Ecto neural progenitor cell (in vitro differentiated cells): ENCODE data around the gene PRKCZ.

Experiments
- DNase-seq: peaks from one replicate; pipeline ENCODE4 v3.0.0-alpha.2; 2018; ENCODE audit warnings: low spot score

Gene PRKCZ

DNA sequence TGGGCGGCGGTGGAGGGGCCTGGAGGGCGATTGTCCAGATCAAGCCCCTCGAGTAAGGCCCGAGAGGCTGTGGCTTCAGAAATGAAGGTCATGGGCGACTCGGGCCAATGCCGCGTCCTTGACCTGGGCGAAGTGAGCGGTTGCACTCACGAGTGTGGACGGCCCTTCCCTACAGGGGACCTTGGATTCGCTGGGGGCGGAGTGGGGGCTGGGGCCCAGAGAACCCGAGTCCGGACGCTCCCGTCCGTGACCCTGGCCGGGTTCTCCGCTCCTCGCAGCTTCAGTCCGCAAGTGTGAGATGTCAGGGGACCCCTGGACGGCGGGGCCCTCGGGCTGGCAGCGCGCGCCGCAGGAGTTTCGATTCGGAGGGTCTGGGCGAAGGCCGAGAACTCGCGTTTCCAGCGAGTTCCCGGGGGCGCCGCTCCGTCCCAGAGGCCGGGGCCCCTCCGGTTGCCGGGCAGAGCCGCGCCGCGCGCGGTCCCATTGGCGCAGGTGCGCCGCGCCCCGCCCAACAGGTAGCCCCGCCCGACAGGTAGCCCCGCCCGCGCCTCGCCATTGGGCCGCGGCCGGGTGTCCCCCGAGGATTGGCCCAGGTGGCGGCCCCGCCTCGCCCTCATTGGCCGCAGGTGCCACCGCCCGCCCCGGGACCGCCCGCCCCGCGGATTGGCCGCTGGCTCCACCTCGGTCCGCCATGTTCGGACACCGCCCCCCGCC, at the start of gene PRKCZ:
Gene PRKCZ (plus strand): TSS at position 694 of the 714 bp plus-strand sequence. CDS start 220 bp downstream, outside the sequence.
- peak; percentile 95 for DNase-seq

GRCh38 chr1:2000432-2000831, 49.8 kb upstream of the PRKCZ start:
- DNase-seq = no peak

GRCh38 chr1:2000850-2001249, 49.4 kb upstream of the PRKCZ start:
- DNase-seq = no peak

GRCh38 chr1:2001773-2002411, 48.3 kb upstream of the PRKCZ start:
- DNase-seq = no peak

GRCh38 chr1:2003541-2004131, 46.6 kb upstream of the PRKCZ start, which contains the start of gene CFAP74:
CFAP74 (minus strand) TSS chr1:2003786; CDS start chr1:1990956, 12,830 bp downstream.
- DNase-seq = peak; percentile 95

GRCh38 chr1:2004856-2005255, 45.4 kb upstream of the PRKCZ start:
- DNase-seq = no peak

GRCh38 chr1:2009101-2010053, 40.8 kb upstream of the PRKCZ start:
- DNase-seq = no peak

- DNase-seq = no peak
These were observed 36.0 kb upstream of the PRKCZ start for GRCh38 chr1:2014181-2014580.

GRCh38 chr1:2014741-2015735, 35.2 kb upstream of the PRKCZ start:
- DNase-seq = no peak

DNA sequence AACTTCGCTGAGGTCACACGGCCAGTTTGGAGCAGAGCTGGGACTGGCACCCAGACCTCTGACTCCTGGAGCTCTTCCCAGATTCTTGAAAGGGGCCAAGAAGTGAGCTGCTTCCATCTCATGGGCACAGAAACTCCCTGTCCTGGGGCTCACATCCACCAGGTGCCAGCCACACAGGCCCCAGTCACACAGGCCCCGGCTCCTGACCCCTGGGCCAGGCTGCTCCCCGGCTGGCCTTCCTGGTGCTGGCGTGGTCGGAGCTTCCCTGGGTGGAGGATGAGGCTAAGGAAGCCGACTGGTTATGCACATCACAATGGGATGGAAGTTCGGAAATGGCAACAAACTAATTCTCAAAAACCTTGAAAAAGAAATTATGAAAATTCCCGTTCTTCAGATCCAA, 34.1 kb upstream of the PRKCZ start:
- DNase-seq = no peak

DNA sequence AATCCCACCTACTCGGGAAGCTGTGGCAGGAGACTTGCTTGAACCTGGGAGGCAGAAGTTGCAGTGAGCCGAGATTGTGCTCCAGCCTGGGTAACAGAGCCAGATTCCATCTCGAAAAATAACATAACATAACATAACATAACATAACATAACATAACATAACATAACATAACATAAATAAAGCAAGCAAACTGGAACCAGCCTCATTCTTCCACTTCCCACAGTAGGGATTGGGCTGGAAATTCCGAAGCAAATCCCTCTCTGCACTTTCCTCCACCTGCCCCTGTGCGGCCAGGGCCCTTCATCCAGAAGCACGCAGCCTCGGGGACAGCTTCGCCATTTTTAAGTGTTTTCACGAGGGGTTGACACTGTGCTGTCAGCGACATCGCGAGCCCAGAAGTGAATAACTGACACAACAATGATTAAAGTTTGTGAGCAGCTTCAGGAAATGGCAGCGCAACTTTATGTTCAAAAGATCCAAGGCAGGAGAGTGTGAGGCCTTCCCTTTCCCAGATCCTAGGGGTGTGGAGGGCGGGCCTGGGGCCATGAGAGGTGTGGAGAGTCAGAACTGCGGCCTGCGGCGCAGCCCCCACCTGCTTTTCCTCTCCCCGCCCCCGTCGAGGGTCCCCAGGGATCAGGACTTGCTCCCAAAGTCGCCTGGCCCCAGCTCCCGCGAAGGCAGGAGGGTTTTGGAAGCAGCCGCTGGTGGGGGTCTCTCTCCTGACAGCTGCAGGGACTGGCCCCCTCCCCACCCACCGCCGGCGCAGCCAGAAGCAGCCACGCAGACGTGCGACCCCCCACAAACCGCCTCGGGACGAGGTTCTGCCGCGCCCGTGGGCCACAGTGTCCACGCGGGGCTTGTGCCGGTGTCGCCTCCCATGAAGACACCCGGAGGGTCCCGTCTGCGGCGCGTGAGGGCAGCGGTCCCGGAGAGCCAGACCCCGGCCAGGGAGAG, 31.7 kb upstream of the PRKCZ start:
- DNase-seq = no peak

GRCh38 chr1:2019172-2019543, 31.1 kb upstream of the PRKCZ start, which contains the start of gene GABRD:
GABRD (plus strand) TSS chr1:2019345; CDS start chr1:2019424, 79 bp downstream.
- no peak for DNase-seq

DNA sequence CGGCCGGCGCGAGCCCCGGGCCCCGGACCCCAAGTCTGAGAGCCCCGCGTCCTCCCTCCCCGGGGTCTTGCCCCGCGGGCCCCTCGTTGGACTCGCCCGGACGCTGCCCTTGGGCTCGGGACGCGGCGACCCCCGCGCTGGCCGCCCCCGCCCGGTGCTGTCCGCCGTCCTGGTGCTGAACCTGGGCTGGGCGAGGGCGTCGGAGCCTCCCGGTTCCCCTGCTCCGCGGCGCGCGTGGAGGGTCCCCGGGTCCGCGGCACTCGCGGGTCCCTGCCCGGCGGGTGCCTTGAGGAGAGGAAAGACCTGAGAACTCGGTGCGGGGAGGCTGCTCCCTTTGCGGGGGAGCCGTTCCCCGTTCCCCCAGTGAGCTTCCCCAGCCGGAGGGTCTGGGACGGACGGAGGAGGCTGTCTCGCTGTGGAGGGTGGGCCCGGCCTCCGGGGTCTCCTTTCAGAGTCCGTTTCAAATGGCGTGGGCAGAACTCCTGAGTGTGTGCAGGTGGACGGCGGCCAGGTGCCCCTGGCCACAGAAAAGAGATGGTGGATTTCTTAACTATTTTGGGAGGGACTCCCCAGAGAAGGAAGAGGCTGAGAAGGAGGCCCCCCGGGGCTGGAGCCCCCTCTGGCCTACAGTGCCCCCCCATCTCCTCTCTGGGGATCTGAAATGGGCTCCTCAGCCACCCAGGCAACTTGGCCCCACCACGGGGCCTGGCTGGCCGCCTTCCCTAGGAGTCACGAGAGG, 30.5 kb upstream of the PRKCZ start:
- peak; percentile 79 for DNase-seq

DNA sequence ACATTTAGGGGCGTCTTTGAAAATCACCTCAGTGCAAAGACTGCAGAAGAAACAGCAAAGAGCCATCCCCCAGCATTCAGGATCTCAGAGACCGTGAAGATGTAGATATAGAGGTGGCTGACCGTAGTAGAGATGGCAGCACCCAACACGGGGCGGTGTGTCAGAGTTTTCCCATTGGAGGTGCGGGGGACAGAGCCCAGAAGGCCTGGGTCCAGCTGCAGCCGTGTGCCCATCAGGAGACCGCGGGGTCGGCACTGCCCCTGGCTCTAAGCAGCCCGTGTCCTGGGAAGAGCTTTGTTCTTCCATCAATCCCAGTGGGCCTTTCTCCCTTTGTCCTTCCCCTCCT, 29.9 kb upstream of the PRKCZ start:
- no peak for DNase-seq

DNA sequence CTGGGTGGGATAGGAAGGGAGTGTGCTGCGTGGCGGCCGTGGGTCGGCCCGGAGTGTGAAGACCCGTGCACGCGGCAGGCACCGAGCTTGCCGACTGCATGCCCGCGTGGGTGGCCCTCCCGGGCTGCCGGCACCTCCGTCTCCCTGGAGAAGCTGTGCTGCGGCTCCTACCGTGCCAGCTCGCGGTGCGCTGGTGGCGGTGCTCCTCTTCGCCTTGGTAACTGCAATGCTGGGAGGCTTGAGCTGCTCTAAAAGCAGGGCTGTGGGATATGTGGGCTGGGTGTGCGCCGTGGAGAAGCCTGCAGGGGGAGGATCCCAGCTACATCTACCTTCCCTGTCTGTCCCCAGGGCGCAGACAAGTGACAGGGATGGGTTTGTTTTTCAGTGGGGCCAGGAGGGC, 28.7 kb upstream of the PRKCZ start:
- no peak for DNase-seq

DNA sequence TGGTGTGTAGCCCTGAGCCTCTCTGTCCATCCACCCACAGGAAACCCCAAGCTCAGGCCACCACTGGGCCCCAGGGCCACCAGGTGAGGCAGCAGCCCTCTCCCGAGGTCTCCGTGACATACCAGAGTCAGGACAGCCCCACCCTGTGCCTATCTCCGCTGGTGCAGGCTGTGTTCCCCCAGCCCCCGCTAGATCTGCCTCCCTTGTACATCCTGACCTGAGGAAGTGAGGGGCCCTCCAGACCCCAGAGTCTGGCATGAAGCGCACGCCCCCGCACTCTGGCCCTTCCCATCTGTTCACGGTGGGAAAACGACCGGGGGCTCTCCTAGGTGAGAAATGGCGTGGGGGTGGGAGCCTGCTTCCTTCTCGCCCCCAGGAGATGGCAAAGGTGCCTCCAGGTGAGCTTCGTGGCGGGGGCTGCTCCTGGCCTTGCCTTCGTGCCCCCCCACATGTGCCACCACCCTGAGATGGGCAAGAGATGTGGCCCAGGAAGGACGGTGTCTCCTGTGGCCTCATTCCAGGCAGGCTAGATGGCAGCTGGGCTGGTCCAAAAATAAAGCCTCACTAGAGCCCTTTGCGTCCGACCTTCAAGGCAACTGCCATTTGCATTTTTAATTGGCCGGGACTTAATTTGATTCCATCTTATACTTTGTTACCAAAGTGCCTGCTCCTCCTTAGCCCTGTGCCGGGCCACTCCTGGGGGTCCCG, 28.0 kb upstream of the PRKCZ start:
- no peak for DNase-seq

DNA sequence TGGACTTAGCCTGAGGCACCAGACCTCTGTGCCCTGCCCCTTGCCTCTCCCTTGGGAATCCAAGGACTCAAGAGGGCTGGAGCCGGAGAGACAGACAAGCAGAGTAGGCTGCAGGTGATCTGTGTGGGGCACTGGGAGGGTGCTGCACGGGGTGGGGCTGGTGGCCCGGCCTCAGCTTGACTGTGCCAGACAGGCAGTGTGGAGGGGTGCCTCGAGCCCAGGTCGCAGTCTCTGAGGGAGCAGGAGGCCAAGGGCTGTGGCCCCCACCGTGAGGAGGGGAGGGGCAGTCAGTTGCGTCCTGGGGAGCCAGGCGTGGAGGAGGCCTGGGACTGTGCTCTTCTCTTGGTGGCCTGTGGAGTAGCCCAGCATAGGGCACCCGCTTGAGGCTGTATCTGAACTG, 27.0 kb upstream of the PRKCZ start:
- no peak for DNase-seq

DNA sequence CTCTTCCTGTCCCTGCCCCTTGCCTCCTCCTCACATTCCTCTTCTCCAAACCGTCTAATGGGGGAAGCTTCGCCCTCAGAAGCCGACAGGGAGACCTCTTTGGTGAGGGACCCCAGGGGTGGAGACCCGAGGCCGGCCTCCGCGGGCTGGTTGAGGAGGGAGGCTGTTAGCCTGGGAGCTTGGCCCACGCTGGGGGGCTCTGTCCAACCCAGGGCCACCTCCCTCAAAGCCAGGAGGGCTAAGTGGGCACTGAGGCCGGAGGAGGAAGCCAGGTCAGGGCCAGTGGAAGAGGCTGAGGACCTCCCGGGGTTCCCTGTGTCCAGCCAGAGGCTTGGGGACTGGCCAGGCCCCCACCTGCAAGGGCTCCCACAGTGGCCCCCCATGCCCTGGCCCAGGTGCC, 25.8 kb upstream of the PRKCZ start:
- DNase-seq = no peak
